Activated naive CD8-positive, alpha-beta T cell treated with anti-CD3 and anti-CD28 coated beads, Interleukin-2, amount 10 ng/mL, durations not matched to agents 7 days and 5 days (primary cell): Measurements from ENCODE around the gene MEI1. TPM values are rescaled to one million over a fixed set of nuclear protein-coding genes. Genes with fewer than 3 reads are reported as not detected.
"Not testable (repeated sequence)": the region's sequence is repeated elsewhere in the genome, so short reads cannot be mapped to it uniquely, and the experiment has no call there.

Source experiments
- ATAC-seq: fragments of 150-1000 bp; cut with Tn5 transposase; one replicate; pipeline ENCODE4 v1.10.0; 2021; ENCODE audit warnings: low read depth, moderate library complexity
- POLR2A ChIA-PET: fragments of 350-600 bp; sonication (Branson Sonifier 250); formaldehyde crosslinking; loops from one replicate; lab custom pipeline; 2021; ENCODE audit warnings: antibody characterized with exemption; lab: Charles Lee
- DNase-seq: peaks from one replicate; pipeline ENCODE4 v3.0.0; 2021
- H3K27ac Mint-ChIP-seq: one replicate; pipeline ENCODE4 v1.8.0; 2022; ENCODE audit warnings: mild to moderate bottlenecking, mixed read lengths
- H3K27me3 Mint-ChIP-seq: one replicate; pipeline ENCODE4 v1.8.0; 2022; ENCODE audit warnings: mild to moderate bottlenecking, moderate library complexity, mixed read lengths
- H3K36me3 Mint-ChIP-seq: one replicate; pipeline ENCODE4 v1.8.0; 2021; ENCODE audit warnings: mild to moderate bottlenecking, mixed read lengths
- H3K4me1 Mint-ChIP-seq: one replicate; pipeline ENCODE4 v1.8.0; 2021; ENCODE audit warnings: mixed read lengths
- H3K4me3 Mint-ChIP-seq: one replicate; pipeline ENCODE4 v1.8.0; 2022; ENCODE audit warnings: mild to moderate bottlenecking, moderate library complexity, mixed read lengths
- H3K9me3 Mint-ChIP-seq: one replicate; pipeline ENCODE4 v1.8.0; 2021; ENCODE audit warnings: mixed read lengths
- total RNA-seq, 2 experiments: library from RNA; stranded (reverse); gene quantifications; one replicate each; pipeline ENCODE4 v1.2.3, GENCODE V29; 2021

Gene MEI1
- total RNA-seq, 2 experiments from 2014 or later = 52.1 to 52.5 TPM

DNA sequence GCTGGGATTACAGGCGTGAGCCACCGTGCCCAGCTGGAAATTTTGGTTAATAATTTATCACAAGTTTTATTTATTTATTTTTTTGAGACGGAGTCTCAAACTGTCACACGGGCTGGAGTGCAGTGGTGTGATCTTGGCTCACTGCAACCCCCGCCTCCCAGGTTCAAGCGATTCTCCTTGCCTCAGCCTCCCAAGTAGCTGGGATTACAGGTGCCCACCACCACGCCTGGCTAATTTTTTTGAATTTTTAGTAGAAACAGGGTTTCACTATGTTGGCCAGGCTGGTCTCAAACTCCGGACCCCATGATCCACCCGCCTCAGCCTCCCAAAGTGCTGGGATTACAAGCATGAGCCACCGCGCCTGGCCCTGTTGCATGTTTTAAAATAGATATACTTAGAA is 12.4 kb upstream of the MEI1 start:
- POLR2A ChIA-PET = interaction anchor here (0.5 to 3.0 kb wide), 4 partner anchors 8 to 114 kb away, joined by 3 to 19 read pairs (median 10); partner anchors contain the start of gene CCDC134
- H3K27ac Mint-ChIP-seq, DNase-seq, ATAC-seq, H3K27me3 Mint-ChIP-seq, H3K9me3 Mint-ChIP-seq: not testable (repeated sequence)
- H3K4me1 Mint-ChIP-seq = peaks cover 26% of the 10 kb centered on the region
- H3K36me3 Mint-ChIP-seq = peaks cover 13% of the 10 kb centered on the region
- peak overlapping the region; percentile 95 for H3K4me3 Mint-ChIP-seq

DNA sequence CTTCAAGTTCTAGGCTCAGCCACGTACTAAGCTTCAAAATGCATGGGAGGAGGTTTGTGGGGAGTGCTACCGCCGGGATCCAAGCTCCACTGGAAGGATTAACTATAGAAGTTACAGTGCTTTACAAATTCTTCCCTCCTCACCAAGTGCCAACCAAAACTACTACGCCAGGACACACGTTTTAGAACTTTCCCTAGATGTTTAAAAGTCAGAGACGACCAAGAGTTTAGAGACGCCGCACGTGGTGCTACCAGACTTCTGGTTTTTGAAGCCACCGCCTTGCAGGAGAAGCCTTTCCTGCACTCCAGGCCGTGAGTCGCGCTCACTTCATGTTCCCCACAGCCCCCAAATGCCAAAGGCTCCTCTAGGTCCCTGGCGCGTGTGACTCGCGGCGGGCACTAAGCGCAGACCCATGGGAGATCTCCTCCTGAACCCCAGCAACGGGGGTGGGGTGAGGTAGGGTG is 11.4 kb upstream of the MEI1 start:
- Mint-ChIP-seq H3K4me3 (peak overlapping the region; percentile 95), H3K36me3 (peaks cover 11% of the 10 kb centered on the region), H3K4me1 (peaks cover 22% of the 10 kb centered on the region)

DNA sequence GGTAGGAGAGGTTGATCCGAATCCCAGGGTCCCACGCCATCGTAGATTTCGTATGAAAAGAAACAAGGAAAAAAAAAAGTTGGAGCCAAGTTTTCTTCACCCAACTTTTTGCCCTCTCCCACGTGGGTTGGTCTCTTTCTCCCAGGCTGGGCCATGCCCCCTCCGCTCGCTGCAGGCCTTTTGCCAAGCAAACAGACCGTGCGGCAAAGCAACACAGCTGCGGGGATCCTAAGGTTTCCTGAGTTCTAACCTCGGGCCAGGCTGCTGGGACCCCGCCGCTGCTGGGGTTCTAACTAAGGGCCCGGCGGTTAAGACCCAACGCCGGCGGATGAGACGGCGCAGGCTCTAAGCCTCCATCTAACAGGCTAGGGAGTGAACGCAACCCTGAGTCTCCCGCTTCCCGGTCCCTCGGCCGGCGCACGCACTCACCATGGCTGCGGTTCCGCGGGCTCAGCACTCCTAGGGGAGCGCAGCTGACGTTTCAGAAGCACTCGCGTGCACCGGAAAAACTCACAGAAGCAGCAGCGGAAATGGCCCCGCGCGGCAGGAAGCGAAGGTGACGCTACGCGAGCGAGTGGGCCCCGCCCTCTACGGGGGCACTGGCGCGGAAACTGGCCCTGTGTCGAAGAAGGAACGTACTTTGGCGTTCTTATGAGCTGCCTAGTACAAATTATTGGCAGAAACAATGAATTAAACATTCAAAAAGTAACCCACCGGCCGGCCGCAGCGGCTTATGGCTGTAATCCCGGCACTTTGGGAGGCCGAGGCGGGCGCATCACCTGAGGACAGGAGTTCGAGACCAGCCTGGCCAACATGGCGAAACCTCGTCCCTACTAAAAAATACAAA is 10.7 kb upstream of the MEI1 start, which contains the start of gene SNU13:
TSS of gene SNU13 (minus strand) at position 503 of the 847 bp plus-strand sequence. CDS start at position 432, 71 bp downstream.
- peak; percentile 91 for DNase-seq

More for the DNA sequence above, 11.4 kb upstream of the MEI1 start:
- no peaks in the 10 kb centered on the region for H3K9me3 Mint-ChIP-seq
- no peaks in the 10 kb centered on the region for H3K27me3 Mint-ChIP-seq
- DNase-seq (peak; percentile 48), ATAC-seq (peak; percentile 17)
- H3K27ac Mint-ChIP-seq = peak overlapping the region; percentile 99
- POLR2A ChIA-PET = interaction anchor here (1.0 to 3.0 kb wide), 9 partner anchors 8 to 253 kb away, joined by 3 to 25 read pairs (median 18); partner anchors contain the start of genes CCDC134, DESI1, MEI1 and SREBF2

DNA sequence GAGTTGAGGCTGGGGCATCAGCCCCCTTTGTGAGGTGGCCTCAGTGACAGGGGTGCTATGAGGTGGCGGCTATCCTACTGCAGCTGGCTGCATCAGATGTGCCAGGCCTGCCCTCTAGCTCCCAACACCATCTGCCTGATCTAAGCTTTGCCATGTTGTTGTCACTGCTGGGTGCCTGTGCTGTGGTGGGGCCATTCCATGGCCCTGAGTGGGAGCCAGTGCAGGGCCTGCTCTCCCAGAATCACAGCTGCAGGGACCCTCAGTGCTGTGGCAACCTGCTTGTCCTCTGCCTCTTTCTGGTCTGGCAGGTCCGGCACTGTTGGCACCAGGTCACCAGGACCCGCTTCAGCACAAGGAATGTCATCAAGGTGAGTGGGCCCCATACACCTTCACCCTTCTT is 8.8 kb upstream of the MEI1 start:
- H3K36me3 Mint-ChIP-seq = peaks cover 11% of the 10 kb centered on the region
- peak overlapping the region; percentile 65 for H3K27ac Mint-ChIP-seq
- peak overlapping the region; percentile 46 for H3K4me3 Mint-ChIP-seq
- DNase-seq = no peak
- POLR2A ChIA-PET = interaction anchor here (1.6 kb wide), 1 partner anchor 101 kb away, joined by 3 read pairs; the partner anchor contains the start of gene PMM1
- ATAC-seq = no peak
- no peaks in the 10 kb centered on the region for H3K9me3 Mint-ChIP-seq
- H3K27me3 Mint-ChIP-seq = no peaks in the 10 kb centered on the region
- peaks cover 15% of the 10 kb centered on the region for H3K4me1 Mint-ChIP-seq

More for the DNA sequence above, 10.7 kb upstream of the MEI1 start, which contains the start of gene SNU13:
- Mint-ChIP-seq H3K9me3 (no peaks in the 10 kb centered on the region), H3K4me1 (peaks cover 22% of the 10 kb centered on the region), H3K36me3 (peaks cover 11% of the 10 kb centered on the region), H3K27ac (peak within 1 kb of the TSS; percentile 99), H3K4me3 (peak within 1 kb of the TSS; percentile 95), H3K27me3 (no peaks in the 10 kb centered on the region)
- POLR2A ChIA-PET = interaction anchor here (0.6 to 3.0 kb wide), 17 partner anchors 8 to 968 kb away, joined by 3 to 25 read pairs (median 5); partner anchors contain the start of genes CCDC134, CENPM, DESI1 and MEI1
- peak; percentile 90 for ATAC-seq

DNA sequence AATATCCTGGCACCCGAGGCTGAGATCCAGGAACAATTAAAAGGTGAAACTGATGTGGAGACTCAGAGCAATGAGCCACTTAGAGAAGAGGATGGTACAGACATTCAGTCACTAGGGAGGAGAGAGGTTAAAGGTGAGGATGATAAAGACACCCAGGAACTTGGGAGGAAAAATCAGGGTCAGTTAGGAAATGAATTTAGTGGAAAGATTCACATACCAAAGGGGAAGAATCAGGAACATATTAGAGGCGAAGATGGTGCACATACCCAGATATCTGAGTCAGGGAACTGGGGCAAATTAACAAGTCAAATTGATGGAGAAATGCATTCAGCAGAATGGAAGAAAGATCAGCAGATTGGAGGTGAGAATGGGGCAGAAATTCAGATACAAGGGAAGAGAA is 4.1 kb upstream of the MEI1 start:
- peaks cover 1% of the 10 kb centered on the region for H3K9me3 Mint-ChIP-seq

DNA sequence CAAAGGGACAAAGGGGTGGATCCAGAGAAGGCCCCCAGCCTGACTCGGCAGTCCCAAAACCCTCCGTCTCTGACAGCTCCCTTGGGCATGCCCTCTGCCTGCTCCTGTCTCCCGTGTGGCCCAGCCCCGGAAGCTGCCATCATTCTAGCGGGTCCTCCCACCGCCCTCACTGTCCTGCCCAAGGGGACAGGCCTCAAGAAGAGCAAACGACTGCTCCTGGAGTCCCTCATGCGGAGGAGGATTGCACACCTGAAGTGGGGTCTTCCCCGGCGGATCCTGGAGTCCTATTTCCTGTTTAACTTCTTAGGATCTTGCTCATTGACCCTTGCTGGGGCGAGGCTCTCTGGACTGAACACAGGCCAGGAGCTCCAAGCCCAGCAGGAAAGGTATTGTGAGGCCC is 2.6 kb upstream of the MEI1 start:
- ATAC-seq = no peak
- peaks cover 11% of the 10 kb centered on the region for H3K4me1 Mint-ChIP-seq
- POLR2A ChIA-PET = interaction anchor here (1.0 to 3.4 kb wide), 6 partner anchors 8 to 250 kb away, joined by 4 to 20 read pairs (median 8); partner anchors contain the start of genes CCDC134, CENPM and SNU13

More for the DNA sequence above, 4.1 kb upstream of the MEI1 start:
- H3K4me3 Mint-ChIP-seq = no peak overlapping the region
- H3K27ac Mint-ChIP-seq = no peak overlapping the region
- DNase-seq (no peak), ATAC-seq (no peak)
- H3K4me1 Mint-ChIP-seq = peaks cover 12% of the 10 kb centered on the region
- POLR2A ChIA-PET = no interaction called here
- H3K27me3 Mint-ChIP-seq = no peaks in the 10 kb centered on the region
- H3K36me3 Mint-ChIP-seq = peaks cover 8% of the 10 kb centered on the region

DNA sequence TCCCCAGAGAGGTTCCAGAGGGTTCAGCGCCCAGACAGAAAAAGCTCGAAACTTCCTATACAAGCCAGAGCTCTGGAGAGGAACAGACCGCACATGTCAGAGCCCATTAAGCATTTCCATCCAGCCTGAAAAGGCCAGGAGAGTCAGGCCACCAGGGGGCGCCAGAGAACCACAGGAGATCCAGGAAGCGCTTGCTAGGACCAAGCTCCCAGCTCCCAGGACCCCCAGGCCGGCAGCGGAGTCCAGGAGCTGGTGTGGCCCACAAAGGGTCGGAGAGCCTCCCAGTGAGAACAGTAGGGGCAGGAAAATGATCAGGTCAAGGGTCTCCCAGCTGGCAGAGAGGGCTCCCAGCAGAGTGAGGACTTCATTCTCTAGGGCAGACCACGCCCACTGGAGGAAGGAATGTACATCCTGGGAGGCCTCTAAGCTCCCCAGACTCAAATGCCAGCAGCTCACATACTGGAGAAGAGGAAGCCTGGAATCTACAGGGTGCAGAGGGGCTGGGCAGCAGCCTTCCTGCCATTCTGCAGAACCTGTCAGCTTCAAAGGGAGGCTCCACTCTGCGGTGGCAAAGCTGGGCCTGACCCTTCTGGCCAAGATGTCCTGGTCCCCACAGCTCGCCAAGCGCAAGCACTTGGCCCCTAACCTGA is 2.1 kb upstream of the MEI1 start:
- Mint-ChIP-seq H3K9me3 (peaks cover 1% of the 10 kb centered on the region), H3K27ac (peak overlapping the region; percentile 77), H3K4me3 (peak overlapping the region; percentile 24), H3K27me3 (peaks cover 3% of the 10 kb centered on the region), H3K4me1 (peaks cover 12% of the 10 kb centered on the region), H3K36me3 (peaks cover 3% of the 10 kb centered on the region)
- DNase-seq (peak; percentile 96), ATAC-seq (peak; percentile 65)
- POLR2A ChIA-PET = interaction anchor here (0.7 to 3.4 kb wide), 9 partner anchors 8 to 249 kb away, joined by 3 to 20 read pairs (median 7); partner anchors contain the start of genes CCDC134, CENPM, SNU13 and SREBF2

More for the DNA sequence above, 2.6 kb upstream of the MEI1 start:
- peaks cover 3% of the 10 kb centered on the region for H3K27me3 Mint-ChIP-seq
- H3K4me3 Mint-ChIP-seq = no peak overlapping the region
- H3K9me3 Mint-ChIP-seq = peaks cover 1% of the 10 kb centered on the region
- H3K36me3 Mint-ChIP-seq = peaks cover 4% of the 10 kb centered on the region
- DNase-seq = no peak
- H3K27ac Mint-ChIP-seq = peak overlapping the region; percentile 77

DNA sequence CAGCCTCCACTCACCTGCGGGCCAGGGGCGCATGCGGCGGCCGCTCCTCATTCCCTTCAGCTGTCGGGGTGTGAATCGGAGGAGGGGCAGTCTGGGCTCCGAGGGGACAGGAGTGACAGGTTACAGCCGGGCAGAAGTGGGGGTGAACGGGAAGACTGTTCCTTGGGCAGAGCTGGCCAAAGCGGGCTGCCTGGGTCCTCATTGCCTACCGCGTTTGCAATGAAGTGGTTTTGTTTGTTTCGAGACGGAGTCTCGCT is 733 bp downstream of the MEI1 start:
- Mint-ChIP-seq H3K36me3 (peaks cover 3% of the 10 kb centered on the region), H3K27me3 (peaks cover 3% of the 10 kb centered on the region), H3K27ac (no peak overlapping the region), H3K4me1 (peaks cover 12% of the 10 kb centered on the region), H3K4me3 (no peak overlapping the region), H3K9me3 (peaks cover 1% of the 10 kb centered on the region)
- ATAC-seq (no peak), DNase-seq (no peak)
- POLR2A ChIA-PET = interaction anchor here (1.1 to 3.2 kb wide), 3 partner anchors 12 to 132 kb away, joined by 3 to 25 read pairs (median 10); partner anchors contain the start of genes SNU13 and SREBF2

DNA sequence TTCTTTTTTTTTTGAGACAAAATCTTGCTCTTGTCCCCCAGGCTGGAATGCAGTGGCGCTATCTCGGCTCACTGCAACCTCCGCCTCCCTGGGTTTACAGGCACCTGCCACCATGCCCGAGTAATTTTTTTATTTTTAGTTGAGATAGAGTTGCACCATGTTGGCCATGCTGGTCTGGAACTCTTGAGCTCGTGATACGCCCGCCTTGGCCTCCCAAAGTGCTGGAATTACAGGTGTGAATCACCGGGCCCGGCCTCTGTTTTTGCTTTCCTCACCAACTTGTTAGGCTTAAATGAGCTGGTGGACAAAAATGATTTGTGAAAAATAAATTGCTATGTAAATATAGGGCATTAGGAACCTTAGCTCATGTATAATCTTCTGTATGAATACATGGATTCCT is 3.5 kb downstream of the MEI1 start:
- H3K9me3 Mint-ChIP-seq = peaks cover 1% of the 10 kb centered on the region
- DNase-seq = no peak
- peaks cover 3% of the 10 kb centered on the region for H3K36me3 Mint-ChIP-seq
- no peak overlapping the region for H3K4me3 Mint-ChIP-seq
- peaks cover 7% of the 10 kb centered on the region for H3K4me1 Mint-ChIP-seq
- H3K27ac Mint-ChIP-seq = no peak overlapping the region
- ATAC-seq = no peak
- POLR2A ChIA-PET = interaction anchor here (1.1 kb wide), 1 partner anchor 44 kb away, joined by 3 read pairs; no protein-coding TSS in a partner anchor
- peaks cover 3% of the 10 kb centered on the region for H3K27me3 Mint-ChIP-seq

DNA sequence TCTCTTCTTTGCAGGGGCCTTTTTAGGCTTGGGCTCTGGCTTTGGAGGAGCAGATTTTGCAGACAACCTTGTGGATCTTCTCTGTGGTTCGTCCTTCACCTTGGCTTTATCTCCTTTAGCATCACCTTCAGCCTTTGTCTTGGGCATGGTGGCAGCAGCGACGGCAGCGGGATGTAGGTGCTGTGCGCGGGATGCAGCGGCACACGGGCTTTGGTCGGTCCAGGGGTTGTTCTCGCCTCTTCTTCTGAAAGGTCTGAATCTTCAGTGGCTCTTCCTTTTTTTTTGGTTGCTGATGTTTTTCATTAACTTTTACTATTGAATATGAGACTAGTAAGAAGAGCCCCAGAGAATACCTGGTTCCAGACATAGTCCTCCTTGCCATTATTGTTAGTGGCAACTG is 10.0 kb downstream of the MEI1 start:
- Mint-ChIP-seq H3K4me3 (no peak overlapping the region), H3K36me3 (no peaks in the 10 kb centered on the region), H3K27ac (no peak overlapping the region), H3K27me3 (peaks cover 12% of the 10 kb centered on the region), H3K4me1 (peaks cover 2% of the 10 kb centered on the region), H3K9me3 (no peaks in the 10 kb centered on the region)
- DNase-seq = no peak
- ATAC-seq = no peak
- POLR2A ChIA-PET = no interaction called here

DNA sequence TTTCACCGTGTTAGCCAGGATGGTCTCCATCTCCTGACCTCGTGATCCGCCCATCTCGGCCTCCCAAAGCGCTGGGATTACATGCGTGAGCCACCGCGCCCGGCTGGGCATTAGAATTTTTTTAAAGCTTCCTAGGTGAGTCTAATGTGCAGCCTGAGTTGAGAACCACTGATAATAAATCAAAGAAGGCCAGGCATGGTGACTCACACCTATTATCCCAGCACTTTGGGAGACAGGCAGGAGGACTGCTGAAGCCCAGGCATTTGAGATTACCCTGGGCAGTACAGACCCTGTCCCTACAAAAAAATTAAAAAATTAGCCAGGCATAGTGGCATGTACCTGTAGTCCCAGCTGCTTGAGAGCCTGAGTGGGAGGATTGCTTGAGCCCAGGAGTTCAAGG is 13.7 kb downstream of the MEI1 start:
- DNase-seq (no peak), ATAC-seq (no peak)
- peaks cover 13% of the 10 kb centered on the region for H3K27me3 Mint-ChIP-seq
- peaks cover 2% of the 10 kb centered on the region for H3K4me1 Mint-ChIP-seq
- H3K27ac Mint-ChIP-seq = no peak overlapping the region
- no peak overlapping the region for H3K4me3 Mint-ChIP-seq
- no peaks in the 10 kb centered on the region for H3K36me3 Mint-ChIP-seq
- no peaks in the 10 kb centered on the region for H3K9me3 Mint-ChIP-seq
- POLR2A ChIA-PET = interaction anchor here (0.6 kb wide), 1 partner anchor 20 kb away, joined by 3 read pairs; no protein-coding TSS in a partner anchor

DNA sequence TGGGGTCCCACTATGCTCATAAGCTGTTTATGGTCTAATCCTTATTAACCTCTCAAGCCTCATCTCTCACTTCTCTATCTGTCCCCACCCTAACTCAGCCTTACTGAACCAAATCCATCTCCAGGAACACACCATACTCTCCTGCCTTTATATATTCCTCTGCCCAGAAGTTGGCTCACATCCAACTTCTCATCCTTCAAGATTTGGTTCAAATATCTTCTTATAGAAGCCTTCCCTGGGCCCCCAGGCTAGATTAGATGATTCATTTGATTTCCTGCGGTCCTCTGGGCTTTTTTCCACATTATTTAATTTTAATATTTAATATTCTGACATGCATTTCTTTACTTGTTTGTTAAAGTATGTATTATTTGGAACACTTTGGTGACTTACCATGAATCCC is 23.2 kb downstream of the MEI1 start:
- DNase-seq = no peak
- no peaks in the 10 kb centered on the region for H3K27me3 Mint-ChIP-seq
- no peaks in the 10 kb centered on the region for H3K4me1 Mint-ChIP-seq
- no peaks in the 10 kb centered on the region for H3K36me3 Mint-ChIP-seq
- H3K9me3 Mint-ChIP-seq = no peaks in the 10 kb centered on the region
- ATAC-seq = no peak
- no peak overlapping the region for H3K27ac Mint-ChIP-seq
- POLR2A ChIA-PET = no interaction called here
- no peak overlapping the region for H3K4me3 Mint-ChIP-seq
